ENCODE data around the gene KCNJ15. TPM values are rescaled to one million over a fixed set of nuclear protein-coding genes. Genes with fewer than 3 reads are reported as not detected.

The KCNJ15 gene
- total and polyA plus RNA-seq, 9 donors: 0.20 to 1.1 (median 0.35) TPM; not detected in 1

DNA sequence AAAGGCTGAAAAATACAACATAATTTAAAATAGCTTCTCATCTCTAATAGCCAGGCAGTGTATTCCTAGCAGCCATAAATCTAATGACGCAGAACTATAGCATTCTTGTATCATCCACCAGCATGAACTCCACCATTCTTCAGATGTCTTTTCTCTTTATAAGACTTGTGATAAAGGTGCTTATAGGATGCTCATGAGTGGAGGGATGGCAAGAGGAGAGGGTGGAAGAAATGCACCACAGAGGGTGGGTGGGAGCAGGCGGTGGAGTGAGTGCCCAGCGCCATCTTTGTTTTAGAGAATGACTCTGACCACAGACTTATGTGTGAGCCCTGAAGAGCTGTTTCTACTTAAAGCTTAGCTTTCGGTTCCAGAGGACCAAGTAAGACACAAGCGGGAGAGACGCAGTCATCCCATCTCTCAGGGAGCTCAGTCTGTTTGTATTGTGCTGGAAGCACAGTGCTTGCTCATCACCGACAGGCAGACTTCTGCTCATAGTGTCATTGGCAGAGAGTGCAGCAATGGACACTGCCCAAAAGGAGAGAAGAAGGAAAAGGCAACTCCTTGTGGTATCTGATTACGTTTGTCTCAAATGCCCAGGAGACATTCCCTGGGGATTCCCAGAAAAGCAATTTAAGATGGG, 65.6 kb downstream of the KCNJ15 start:
- Histone ChIP-seq H3K4me3 (no peak overlapping the region), H3K27me3 (no peaks in the 10 kb centered on the region), H3K9me3 (no peaks in the 10 kb centered on the region), H3K27ac (no peak overlapping the region), H3K36me3 (no peaks in the 10 kb centered on the region), H3K4me1 (ENCODE audit: insufficient read depth) (no peaks in the 10 kb centered on the region)
- 86 to 95% (median 93%) methylated on average over 8 of the region's 8 CpGs for WGBS, 3 donors
- TF ChIP-seq POLR2A (IDR thresholded peaks at IDR 0.05): no peak
- TF ChIP-seq, protein P1, sequence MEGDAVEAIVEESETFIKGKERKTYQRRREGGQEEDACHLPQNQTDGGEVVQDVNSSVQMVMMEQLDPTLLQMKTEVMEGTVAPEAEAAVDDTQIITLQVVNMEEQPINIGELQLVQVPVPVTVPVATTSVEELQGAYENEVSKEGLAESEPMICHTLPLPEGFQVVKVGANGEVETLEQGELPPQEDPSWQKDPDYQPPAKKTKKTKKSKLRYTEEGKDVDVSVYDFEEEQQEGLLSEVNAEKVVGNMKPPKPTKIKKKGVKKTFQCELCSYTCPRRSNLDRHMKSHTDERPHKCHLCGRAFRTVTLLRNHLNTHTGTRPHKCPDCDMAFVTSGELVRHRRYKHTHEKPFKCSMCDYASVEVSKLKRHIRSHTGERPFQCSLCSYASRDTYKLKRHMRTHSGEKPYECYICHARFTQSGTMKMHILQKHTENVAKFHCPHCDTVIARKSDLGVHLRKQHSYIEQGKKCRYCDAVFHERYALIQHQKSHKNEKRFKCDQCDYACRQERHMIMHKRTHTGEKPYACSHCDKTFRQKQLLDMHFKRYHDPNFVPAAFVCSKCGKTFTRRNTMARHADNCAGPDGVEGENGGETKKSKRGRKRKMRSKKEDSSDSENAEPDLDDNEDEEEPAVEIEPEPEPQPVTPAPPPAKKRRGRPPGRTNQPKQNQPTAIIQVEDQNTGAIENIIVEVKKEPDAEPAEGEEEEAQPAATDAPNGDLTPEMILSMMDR (IDR thresholded peaks at IDR 0.05): no peak
- intact Hi-C loops (cut with DNase I): no loop called here
- DNase-seq: no peak

DNA sequence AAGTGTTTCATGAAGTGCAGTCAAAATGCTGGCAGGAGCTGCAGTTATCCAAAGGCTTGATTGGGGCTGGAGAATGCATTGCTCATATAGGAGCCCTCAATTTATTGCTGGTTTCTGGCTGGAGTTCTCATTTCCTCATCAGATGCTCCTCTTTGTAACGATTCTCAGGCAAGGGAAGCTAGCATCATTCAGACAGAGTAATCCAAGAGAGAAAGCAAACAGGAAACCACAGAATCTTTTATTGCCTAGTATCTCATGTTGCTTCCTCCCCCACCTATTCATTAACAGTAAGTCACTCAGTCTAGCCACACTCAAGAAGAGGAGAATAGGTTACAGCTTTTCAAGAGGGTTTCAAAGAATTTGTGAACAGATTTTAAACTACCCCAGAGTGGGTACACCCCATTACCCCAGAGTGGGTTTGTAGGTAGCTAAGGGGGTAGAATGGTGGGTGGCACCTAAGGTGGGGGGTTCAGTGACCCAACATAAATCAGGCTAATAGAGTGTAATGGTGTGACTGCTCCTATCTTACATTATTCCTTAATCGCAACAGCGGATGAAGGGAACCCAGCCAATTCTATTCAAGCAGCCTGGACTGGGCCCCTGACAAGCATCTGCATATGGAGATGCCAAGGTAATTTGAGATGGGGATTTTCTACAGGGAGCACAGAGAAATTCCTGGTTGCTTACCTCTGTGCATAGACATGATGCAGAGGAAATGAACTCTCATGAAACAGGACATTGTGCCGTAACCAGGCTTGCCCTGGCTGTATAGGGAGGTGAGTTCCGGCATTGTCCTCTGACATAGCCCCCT, 67.1 kb downstream of the KCNJ15 start:
- TF ChIP-seq POLR2A (IDR thresholded peaks at IDR 0.05): no peak
- TF ChIP-seq, protein P1 (IDR thresholded peaks at IDR 0.05): no peak
- no peak for TF ChIP-seq EP300 (IDR thresholded peaks at IDR 0.05)
- Histone ChIP-seq H3K27me3 (no peaks in the 10 kb centered on the region), H3K36me3 (no peaks in the 10 kb centered on the region), H3K27ac (no peak overlapping the region), H3K4me1 (ENCODE audit: insufficient read depth) (no peaks in the 10 kb centered on the region), H3K4me3 (no peak overlapping the region), H3K9me3 (no peaks in the 10 kb centered on the region)
- intact Hi-C loops (cut with DNase I): no loop called here
- WGBS, 3 donors: 33 to 42% (median 34%) methylated on average over 5 of the region's 5 CpGs
- DNase-seq: no peak

DNA sequence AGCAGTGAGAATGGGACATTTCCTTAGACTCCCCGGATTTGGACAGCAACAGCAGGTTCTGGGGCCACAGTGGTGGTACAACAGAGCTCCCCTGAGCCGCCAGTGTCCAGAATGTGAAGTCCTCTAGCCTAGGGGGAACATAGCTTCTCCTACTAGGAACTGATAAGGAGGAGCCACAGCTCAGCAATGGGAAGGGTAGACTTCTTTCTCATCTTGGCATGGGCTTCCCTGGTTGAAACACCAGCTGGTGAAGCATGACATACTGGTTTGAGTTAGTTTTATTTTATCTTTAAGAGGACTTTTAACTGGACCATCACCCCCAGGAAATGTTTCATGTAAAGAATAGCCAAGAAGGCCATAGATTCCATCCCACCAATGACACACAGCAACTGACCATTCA, 68.4 kb downstream of the KCNJ15 start:
- H3K27ac ChIP-seq: no peak overlapping the region
- no peaks in the 10 kb centered on the region for H3K4me1 ChIP-seq (ENCODE audit: insufficient read depth)
- no peaks in the 10 kb centered on the region for H3K9me3 ChIP-seq
- H3K36me3 ChIP-seq: no peaks in the 10 kb centered on the region
- no peak for DNase-seq
- no peak overlapping the region for H3K4me3 ChIP-seq
- intact Hi-C loops (cut with DNase I): no loop called here
- no peaks in the 10 kb centered on the region for H3K27me3 ChIP-seq
- TF ChIP-seq EP300 (IDR thresholded peaks at IDR 0.05): no peak
- no peak for TF ChIP-seq POLR2A (IDR thresholded peaks at IDR 0.05)
- TF ChIP-seq, protein P1 (IDR thresholded peaks at IDR 0.05): no peak
- WGBS, 3 donors: 90 to 100% (median 92%) methylated on average over 2 of the region's 2 CpGs

DNA sequence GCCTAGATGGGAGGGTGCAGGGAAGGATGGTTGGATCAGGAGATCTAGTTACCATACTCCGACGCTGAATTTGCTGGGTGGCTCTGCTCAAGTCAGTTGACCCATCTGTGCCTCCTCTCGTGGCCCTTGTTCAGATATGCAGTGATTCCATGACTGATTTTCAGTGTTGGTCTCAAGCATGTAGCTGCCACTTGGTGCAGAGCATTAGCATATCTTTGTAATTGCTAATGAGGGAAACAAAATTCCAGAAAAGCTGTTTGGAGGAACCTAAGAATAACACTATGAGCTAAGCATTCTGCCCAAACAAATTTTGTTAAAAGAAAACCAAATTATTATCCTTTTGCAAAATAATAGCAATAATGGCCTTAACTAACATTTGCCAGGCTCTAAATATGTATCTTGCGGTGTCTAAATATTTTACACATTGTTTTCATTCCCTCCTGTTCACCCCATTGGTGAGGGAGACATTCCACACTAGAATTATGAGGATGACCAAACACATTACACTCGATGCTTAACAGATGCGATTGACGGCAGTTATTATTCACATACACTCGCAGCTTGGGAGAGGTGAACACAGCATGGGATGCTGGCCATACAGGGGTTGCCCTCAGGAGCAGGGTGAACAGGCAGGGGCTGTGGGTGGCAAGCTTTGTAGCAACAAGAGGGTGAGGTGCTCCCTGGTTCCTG, 69.1 kb downstream of the KCNJ15 start:
- H3K4me1 ChIP-seq (ENCODE audit: insufficient read depth): no peaks in the 10 kb centered on the region
- DNase-seq: no peak
- H3K9me3 ChIP-seq: no peaks in the 10 kb centered on the region
- no peaks in the 10 kb centered on the region for H3K36me3 ChIP-seq
- no peak overlapping the region for H3K27ac ChIP-seq
- WGBS, 3 donors: 44 to 66% (median 64%) methylated on average over 8 of the region's 8 CpGs
- intact Hi-C loops (cut with DNase I): no loop called here
- no peaks in the 10 kb centered on the region for H3K27me3 ChIP-seq
- TF ChIP-seq EP300 (IDR thresholded peaks at IDR 0.05) (no peak), POLR2A (IDR thresholded peaks at IDR 0.05) (no peak)
- TF ChIP-seq, protein P1 (IDR thresholded peaks at IDR 0.05): no peak
- H3K4me3 ChIP-seq: no peak overlapping the region

Measured in ovary (tissue), 9 donors.